NCI-H774 (cell line): ENCODE data around the gene F9.
"Not testable (repeated sequence)": the region's sequence is repeated elsewhere in the genome, so short reads cannot be mapped to it uniquely, and the experiment has no call there.

Source experiments
- DNase-seq: peaks from one replicate; lab custom pipeline; 2025; lab: John Stamatoyannopoulos, UW

Gene F9

DNA sequence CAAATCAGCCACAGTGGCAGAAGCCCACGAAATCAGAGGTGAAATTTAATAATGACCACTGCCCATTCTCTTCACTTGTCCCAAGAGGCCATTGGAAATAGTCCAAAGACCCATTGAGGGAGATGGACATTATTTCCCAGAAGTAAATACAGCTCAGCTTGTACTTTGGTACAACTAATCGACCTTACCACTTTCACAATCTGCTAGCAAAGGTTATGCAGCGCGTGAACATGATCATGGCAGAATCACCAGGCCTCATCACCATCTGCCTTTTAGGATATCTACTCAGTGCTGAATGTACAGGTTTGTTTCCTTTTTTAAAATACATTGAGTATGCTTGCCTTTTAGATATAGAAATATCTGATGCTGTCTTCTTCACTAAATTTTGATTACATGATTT, at the start of gene F9:
F9 (plus strand) TSS at position 190 of the 400 bp plus-strand sequence; CDS start at position 216, 26 bp downstream.
- DNase-seq: no peak

DNA sequence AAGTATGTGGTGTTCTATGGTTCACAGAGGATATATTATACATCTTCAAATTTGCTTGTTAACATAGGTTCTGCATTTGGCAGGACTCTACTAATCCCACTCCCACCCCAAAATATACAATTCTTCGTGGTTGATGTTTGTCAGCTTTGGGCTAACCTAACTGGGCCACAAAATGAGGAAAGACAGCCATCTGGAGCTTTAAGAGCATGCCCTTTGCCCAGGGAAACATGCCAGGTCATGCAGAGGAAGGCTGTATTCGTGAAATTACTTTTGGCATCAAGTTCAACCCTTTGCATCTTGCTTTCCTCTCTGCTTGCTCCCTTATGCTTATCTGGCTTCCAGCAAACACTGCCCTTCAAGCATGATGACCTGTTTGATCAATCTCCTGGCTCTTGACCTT, 46.8 kb upstream of the F9 start:
- no peak for DNase-seq

DNA sequence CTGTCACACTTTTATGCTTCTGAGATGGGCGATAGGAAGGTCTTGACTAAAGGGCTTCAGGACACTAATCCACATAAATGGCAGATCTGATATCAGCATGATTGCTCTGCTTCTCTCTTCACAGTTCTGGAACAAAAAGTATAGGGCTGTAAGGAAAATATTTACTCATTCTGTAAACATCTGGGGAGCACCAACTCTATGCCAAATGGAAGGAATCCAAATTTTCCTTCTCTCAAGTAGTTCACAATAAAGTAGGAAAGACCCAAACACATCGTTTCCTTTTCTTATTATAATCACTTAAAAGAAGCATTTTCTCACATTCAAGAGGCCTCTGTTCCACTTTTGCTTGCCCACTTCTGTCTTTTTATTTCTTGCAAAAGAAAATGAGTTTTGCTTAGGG, 45.9 kb upstream of the F9 start:
- DNase-seq: no peak

DNA sequence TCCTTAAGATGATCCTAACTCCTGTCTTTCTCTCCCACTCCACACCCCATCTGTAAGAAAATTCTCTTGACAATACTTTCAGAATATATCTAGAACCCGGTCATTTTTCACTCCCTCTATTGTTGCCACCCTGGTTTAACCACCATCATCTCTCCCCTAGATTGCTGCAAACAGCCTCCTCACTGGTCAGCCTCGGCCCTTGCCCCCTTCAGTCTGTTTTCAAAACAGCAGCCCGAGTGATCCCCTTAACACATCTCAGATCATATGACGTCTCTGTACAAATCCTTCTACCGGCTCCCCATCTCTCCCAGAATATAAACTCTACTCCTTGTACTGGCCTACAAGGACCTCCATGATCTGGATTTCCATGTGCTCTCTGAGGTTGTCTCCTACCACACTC, 35.2 kb upstream of the F9 start:
- DNase-seq: no peak

DNA sequence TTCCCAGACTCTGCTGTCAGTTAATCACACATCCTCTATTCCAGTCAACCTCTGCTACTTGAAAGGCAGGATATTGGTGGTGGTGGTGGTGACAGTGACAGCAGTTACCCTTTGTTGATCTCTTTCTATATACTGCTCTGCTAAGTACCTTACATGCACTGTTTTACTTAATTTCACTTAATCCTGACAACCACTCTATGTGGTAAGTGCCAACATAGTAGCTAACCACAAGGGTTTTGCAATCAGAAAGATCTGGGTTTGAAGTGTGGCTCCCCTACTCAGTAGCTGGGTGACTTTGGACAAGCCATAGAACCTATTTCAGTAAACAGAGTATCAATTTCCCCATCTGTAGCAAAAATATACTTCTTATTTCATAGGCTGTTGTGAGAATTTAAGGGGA, 24.2 kb upstream of the F9 start:
- DNase-seq: no peak

DNA sequence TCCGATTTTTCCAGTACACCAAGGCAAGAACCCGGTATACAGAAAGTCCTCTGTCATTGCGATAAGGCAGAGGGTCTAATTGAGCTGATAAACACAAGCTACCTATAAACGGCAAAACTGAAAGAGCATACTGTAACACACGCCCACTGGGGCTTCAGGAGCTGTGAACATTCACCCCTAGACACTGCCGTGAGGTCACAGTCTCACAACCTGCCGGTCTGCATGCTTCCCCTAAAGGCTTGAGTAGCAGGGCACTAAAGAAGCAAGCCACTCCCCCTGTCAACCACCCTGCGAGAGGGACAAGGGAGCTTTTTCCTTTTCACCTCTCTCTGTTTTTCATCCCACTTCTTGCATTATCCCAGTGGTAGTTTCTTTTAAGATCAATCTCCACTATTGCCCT, 22.4 kb upstream of the F9 start:
- no peak for DNase-seq

DNA sequence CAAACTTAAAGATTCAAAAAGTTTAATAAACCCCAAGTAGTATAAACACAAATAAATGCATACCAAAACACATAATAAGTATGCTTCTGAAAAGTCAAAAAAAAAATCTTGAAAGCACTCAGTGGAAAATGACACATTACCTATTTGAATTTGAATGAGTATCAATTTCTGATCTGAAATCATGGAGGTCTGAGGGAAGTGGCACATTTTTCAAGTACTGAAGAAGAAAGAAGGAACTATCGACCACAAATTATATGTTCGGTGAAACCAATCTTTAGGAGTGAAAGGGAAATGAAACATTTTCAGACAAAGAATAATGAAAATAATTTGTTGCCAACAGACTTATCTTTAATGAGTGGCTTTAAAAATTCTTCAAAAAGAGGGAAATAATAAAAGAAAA, 12.1 kb upstream of the F9 start:
- no peak for DNase-seq

DNA sequence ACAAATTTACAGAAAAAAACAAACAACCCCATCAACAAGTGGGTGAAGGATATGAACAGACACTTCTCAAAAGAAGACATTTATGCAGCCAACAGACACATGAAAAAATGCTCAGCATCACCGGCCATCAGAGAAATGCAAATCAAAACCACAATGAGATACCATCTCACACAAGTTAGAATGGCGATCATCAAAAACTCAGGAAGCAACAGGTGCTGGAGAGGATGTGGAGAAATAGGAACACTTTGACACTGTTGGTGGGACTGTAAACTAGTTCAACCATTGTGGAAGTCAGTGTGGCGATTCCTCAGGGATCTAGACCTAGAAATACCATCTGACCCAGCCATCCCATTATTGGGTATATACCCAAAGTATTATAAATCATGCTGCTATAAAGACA, 1.7 kb upstream of the F9 start:
- DNase-seq: not testable (repeated sequence)

DNA sequence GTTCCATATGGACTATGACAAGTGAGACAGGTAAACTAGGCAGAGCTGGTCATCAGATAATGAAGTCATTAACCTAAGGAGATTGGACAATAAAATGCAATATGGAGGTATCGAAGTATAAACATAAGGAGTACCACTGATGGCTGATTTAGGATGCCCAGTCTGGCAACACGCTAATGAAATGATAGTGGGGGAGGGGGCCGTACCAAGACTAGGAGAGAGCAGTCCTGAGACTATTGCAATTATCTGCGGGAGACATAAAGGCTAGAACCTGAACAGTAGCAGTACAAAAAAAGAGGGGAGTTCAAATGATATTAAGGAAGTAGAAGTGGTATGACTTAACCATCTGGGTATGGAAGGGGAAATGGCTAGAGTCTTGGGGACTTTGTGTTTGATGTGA, 2.3 kb downstream of the F9 start:
- DNase-seq: no peak

DNA sequence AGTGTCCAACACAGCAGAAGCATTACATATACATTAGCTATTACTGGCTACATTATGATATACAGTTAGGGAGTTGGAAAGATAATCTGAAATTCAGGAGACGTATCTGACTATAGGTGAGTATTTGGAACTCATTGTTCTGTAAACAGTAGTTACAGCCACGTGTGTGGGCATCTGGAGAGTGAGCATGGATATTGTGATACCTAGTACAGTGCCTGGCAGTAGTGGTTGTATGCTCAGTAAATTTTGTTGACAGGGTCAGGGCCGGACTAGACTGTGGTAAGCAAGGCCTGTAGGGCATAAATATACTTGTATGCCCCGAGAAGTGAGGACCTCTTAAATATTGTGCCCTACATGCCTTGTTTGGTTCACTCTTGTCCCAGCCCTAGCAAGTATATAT, 2.9 kb downstream of the F9 start:
- DNase-seq: no peak

DNA sequence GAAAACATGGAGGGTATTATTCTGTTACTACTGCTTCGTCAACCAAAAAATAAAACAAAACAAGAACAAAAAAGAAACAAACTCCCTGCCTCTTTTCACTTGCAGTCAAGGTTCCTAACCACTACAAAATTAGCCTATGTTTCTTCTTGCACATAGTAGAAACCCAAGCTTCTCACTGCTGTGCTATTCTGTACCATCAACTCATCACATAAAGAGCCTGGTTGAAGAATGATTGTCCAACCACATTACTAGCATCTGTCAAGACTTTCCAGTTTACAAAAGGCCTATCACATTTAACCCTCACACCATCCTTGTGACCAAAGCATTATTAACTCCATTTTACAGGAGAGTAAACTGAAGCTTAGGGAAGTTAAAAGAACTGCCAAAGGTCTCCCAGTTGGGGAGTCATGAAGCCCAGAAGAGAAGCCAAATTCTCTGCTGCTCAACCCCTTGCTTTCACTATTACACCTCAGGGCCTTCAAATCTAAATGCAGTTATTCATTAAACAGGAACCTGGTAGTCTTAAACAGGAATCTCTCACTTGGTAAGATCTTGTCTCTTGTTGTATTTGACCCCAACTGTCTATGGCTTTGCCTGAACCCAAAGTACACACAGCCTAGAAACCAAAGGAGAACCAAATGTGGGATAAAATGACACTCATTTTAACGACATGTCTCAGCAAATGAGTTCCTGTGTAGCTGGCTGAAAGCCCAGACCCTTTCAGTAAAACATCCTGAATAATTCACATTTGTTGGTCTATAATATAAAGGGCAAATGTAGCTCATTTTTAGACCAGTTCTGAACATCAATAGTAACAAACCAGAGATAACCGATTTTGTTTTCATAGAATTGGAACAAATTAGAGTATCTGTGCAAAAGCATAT, 8.6 kb downstream of the F9 start:
- no peak for DNase-seq

DNA sequence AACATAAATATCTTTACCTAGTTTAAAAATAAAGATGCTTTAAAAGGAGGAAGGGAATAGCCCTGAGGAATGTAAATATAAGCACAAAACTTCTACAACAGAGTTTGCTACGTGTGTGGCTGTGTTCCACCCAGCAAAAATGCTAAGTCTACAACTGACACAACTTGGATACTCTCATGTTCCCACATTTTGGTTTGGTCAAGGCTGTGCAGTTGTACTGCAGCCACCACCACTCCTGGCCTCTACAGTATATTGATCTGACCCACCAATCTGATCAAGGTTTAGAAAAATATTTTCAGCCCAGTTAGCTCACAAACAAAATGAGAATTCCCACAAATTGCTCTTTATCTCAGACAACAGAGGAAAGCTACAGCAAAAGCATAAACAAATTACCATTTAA, 12.1 kb downstream of the F9 start:
- no peak for DNase-seq

DNA sequence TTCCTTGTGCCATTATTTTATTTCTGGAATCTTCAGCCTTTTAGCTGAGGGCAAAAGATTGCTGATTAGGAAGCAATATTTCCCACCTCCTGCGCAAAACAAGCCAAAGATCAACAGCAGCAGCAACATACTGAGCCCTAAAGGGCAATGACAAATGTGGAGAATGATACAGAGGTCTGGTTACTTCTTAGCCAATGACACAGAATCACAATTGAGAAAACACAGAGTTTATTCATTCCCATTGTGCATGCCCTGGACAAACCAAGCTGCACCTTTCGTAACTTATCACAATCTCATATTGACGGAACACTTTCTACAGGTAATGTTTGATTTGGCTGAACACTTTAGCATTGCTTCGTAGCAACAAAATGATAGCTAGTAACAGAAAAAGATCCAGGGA, 13.4 kb downstream of the F9 start:
- DNase-seq: no peak

DNA sequence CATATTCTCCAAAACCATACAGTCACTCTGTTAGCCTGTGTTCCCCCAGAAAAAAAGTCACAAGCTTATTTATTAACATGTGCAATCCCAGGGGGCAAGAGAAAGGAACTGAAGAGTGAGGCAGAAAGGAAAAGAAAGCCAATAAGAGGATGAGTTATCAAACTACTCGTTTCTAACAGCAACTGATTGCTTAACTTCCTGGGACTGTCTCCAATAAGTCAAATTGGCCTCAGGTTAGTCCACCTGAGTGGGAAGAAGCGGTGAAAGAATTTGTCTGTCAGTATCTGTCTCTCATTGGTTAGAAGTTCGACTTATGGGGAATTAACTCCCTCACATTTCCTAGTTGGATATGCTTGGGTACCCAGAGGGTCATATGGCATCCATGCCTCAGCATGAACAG, 14.1 kb downstream of the F9 start:
- no peak for DNase-seq

DNA sequence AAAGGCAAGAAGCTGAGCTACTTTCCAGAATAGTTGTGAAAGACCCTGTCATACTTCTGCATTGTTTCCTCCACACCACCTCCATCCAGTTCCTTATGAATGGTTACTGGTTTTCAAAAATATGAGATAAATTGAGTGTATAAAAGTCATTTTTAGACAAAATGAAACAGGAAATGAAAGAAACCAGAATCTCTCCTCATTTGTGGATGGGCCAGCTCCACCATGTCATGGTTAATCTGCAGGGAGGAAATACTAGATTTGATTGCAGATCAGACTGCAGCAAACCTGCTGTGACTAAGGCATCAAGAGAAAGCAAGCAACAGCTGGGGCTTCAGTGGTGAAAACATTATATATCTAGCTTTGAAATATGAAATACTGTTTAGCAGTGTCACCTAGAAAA, 23.8 kb downstream of the F9 start:
- no peak for DNase-seq

DNA sequence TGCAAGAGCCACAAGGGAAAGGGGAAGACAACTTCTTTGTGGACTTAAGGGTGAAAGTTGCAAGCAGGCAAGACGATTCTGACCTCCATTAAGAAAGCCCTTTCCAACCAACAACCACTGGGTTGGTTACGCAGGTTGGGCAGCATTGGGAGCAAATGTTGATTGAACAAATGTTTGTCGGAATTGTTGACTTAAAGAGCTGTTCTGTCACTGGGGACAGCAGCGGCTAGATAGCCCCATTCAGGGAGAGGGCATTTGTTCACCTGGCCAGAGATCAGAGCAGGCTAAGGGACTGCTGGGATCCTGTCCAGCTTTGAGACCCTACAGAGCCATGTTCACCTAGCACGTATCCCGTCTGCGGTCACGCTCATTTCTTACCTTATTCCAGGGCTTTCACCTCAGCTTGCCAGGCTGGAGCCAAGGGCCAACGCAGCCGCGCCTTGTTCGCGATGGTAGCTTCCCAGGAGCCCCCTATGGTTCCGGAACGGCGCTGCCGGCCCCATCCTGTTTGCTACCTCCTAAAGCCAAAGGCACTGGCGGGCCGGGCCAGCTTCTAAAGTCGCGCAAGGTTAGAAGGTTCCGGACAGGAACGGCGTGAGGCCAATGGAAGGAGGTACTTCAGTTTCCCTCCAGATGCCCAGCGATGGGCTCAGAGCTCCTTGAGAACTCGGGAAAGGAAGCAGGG, 24.6 kb downstream of the F9 start:
- no peak for DNase-seq

DNA sequence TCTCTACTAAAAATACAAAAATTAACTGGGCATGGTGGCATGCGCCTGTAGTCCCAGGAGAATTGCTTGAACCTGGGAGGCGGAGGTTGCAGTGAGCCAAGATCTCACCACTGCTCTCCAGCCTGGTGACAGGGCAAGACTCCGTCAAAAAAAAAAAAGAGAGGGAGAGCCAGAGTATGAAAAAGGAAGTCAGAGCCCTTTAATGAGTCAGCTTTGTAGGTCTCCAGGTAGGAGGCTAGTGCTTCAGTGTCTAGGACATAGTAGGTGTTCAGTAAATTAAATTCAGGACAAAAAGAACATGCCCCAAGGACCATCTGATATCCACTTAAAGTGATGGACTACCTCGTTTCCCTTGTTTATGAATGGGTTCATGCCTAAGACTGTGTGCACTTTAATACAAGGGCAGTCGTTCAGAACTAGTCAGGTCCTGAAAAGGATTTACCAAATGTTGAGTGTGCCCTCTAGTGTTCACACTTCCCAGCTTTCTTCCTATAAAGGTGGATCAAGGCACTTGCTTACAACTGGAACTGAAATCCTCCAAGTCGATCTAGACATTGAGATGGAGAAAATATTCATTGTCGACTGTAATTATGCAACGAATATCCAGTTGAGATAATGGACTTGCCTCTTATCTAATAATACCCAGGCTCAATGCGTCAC, 29.0 kb downstream of the F9 start:
- DNase-seq: no peak

DNA sequence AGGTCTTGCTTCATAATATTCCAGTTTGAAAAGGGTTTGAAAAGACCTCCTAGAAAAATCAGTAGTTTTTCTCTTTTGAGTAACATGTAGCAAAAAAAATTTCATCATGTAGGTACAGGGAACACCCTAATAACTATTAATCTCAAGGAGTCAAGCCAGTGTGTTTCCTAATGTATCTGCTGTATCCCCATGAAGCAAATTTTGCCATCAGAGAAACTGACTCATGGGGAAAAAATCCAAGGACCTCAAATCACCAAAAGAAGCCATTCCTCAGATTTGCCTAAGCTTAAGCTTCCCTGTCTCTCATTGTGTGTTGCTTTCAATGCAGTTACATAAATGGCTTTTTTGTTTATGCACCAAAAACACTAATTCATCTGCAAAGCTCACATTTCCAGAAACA, 29.7 kb downstream of the F9 start:
- no peak for DNase-seq

DNA sequence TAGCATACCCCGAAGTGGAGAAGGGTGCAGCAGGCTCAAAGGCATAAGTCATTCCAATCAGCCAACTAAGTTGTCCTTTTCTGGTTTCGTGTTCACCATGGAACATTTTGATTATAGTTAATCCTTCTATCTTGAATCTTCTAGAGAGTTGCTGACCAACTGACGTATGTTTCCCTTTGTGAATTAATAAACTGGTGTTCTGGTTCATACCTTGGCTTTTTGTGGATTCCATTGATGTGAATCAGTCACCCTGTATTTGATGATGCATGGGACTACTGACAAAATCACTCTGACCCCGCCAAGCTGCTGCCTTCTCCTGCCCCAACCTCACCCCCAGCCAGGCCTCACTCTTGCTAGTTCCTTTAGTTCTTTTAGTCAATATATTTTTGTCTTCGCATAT, 32.7 kb downstream of the F9 start:
- DNase-seq: no peak

DNA sequence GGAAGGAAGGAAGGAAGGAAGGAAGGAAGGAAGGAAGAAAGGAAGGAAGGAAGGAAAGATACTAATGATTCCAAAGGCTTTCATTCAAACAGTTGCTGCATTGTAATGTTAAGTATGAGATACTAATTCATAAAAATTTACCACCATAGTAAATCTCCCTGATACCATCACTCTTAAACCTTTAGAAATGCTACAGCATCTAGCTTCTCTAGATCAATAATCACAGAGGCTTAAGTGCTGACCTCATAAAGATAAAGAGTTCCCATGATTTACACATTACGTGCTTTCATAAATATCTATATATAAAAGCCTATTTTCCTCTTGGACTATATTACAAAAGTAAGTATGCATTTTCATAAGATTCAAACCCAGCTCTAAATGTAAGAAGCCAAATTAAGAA, 36.4 kb downstream of the F9 start:
- no peak for DNase-seq

DNA sequence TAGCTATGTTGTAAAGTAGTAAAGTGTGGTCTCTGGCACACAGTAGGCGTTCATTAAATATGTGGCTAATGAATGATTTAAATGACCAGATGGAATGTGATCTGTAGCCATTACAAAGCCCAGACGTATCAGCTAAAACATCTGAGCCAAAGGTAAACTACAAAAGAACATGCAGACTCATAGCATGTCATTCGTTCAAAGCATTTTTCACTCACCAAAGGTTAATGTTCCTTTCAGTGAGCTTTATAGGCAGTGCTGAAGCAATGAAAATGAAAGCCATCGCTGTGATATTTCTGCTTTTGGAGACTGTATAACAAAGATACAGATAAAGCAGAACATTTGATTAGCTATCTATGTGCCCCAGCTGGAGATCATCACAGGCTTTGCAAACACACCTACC, 50.5 kb downstream of the F9 start:
- no peak for DNase-seq

DNA sequence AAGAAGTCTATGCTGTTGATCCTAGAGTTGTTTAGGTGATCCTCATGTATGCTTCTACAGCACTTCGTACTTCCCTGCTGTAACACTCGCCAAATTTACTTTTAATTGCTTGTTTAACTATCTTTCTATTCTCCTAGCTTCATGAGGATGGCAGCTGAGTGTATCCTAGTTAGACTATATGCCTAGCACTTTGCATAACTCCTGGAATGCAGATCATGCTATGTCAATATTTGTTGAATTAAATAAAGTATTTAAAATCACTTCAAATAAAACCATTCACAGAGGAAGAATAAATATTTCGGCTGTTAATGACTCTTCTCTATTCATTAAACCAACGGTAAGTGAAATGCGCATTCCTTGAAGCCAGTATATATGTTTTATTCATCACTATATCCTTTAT, 55.1 kb downstream of the F9 start:
- DNase-seq: no peak

DNA sequence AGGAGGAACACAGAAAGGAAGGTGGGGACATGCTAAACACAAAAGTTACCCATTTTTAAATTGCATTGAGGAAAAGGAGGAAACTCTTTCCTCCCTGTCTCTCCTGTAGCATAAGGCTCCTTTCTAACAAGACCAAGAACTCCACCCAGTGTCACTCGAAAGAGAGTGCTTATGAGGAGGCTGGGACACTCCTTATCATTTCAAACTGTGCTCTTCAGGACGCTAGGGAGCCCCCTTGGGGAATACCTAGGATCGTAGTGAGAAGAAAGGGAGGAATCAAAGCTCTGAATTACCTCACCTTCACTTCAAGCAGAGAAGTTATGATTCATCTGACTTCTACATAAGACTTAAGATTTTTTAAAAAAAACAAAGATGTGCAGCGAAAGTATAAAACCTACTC, 65.5 kb downstream of the F9 start:
- no peak for DNase-seq
